Sigmoid colon (tissue), 3 donors: Measurements from ENCODE around the gene LVRN.

ENCODE experiments used
- POLR2A ChIP-seq, 2 donors: fragments of 450-650 bp; IDR thresholded peaks; one replicate each; pipeline ENCODE4 v1.6.1; 2016; ENCODE audit warnings: antibody characterized with exemption in 2 of 2, mild to moderate bottlenecking in 2 of 2, moderate library complexity in 2 of 2
- TF ChIP-seq, protein P1 (sequence below), 4 experiments: fragments of 450-650 bp in 3 of 4; fragments of 200-600 bp in 1 of 4; IDR thresholded peaks; one replicate each; pipeline ENCODE4 v1.5.1; 2016 to 2019; ENCODE audit warnings: antibody characterized with exemption in 4 of 4, mild to moderate bottlenecking in 3 of 4, moderate library complexity in 2 of 4

DNA sequence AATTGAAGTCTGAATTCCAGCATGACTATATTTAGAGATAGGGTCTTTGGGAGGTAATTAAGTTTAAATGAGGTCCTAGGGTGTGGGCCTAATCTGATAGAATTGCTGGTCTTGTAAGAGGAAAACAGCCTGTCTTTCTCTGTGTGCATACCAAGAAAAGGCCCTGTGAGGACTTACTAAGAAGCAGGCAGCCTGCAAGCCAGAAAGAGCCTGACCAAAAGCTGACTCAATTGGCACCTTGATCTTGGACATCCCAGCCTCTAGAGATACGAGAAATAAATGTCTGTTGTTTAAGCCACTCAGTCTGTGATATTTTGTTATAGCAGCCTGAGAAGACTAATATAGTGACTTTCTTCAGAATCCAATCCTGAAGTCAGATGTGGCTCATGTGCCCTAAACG, 84.5 kb downstream of the LVRN start:
- TF ChIP-seq, protein P1, sequence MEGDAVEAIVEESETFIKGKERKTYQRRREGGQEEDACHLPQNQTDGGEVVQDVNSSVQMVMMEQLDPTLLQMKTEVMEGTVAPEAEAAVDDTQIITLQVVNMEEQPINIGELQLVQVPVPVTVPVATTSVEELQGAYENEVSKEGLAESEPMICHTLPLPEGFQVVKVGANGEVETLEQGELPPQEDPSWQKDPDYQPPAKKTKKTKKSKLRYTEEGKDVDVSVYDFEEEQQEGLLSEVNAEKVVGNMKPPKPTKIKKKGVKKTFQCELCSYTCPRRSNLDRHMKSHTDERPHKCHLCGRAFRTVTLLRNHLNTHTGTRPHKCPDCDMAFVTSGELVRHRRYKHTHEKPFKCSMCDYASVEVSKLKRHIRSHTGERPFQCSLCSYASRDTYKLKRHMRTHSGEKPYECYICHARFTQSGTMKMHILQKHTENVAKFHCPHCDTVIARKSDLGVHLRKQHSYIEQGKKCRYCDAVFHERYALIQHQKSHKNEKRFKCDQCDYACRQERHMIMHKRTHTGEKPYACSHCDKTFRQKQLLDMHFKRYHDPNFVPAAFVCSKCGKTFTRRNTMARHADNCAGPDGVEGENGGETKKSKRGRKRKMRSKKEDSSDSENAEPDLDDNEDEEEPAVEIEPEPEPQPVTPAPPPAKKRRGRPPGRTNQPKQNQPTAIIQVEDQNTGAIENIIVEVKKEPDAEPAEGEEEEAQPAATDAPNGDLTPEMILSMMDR (IDR thresholded peaks at IDR 0.05) = no peak
- no peak for TF ChIP-seq POLR2A (IDR thresholded peaks at IDR 0.05)
